ENCODE results near the gene LNP1.

Gene LNP1

DNA sequence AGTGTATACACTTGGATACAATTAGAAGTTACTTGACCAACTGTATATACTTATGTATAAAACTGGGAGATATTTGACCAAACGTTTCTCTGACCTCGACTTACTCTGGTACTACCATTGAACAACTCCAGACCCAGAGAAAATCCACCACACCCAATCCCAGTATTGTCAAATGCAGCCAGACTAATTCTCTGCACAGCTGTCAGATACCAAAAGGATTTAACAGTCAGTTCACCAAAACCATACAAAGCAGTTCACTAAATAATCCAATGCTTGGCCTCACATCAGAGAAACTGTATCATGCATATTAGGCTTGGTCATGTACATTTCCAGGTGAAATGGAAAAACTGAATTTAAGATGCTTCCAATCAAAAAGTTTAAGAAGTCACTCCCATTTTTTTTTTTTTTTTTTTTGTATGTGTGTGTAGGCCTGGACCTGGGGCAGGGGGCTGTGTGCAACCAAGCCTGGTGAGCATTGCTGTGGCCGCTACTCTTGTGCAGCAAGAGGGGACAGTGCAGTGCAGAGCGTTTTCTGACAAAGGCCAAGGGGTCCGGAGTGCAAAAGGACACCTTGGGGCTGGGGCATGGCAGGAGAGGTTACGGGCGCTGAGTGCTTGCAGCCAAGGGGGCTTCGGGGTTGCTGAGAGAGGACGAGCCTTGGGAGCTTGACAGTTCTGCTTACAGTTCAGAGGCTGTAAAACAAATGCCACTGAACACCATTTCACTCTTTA, 1.8 kb upstream of the LNP1 start:
- no peak for DNase-seq (ENCODE audit: low spot score)

DNA sequence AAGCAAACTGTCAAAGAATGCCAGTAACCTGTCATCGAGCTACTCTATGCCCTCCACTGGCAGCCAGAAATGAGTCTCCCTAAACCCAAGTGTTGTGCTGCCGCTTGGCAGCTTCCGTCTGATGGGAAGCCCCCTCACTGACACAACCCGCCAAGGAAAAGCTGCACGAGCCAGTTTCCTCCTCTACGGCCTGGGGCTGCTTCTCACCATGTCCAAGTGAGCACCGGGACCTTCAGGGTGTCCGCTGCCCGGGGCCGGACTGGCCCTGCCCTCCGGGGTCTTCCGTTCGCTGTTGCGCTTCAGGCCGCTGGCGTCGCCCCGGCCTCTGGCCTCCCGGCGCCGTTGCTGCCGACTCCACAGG, 940 bp upstream of the LNP1 start:
- peak; percentile 33 for DNase-seq (ENCODE audit: low spot score)

DNA sequence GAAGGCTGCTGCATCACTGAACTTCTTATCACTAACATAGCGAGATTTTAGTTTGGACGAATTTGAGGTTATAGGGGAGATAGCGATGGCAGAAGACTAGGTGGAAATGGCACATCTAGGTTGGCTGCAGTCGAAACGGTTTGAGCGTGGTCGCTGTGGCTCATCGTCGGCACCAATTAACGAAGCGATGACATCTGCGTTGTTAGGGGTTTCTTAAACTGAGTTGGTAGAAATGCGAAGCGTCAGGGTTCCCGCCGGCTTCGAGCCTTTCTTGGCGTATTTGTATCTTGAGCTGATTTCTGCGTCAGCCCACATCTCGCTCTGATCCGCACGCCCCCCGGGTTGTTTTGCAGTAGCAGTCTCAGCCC, 319 bp downstream of the LNP1 start:
- DNase-seq (ENCODE audit: low spot score), result no peak

DNA sequence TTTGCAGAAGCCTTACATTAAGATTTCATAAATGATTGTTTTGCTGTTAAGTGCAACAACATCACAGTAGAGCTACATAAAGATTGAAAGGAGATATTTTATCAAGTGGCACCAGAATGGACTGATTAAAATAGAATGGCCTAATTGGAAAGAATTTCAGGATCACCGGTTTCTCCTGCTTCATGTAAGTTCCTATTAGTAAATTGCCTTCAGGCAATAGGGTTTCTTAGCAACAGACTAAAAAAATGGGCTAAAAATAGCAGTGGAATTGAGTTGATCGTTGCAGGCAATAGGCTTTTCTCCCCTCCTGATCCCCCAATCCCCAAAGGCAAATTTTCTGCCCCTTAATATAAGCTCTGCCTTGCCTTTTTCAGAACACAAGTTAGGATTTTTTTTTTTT, 917 bp downstream of the LNP1 start:
- peak; percentile 7 for DNase-seq (ENCODE audit: low spot score)

DNA sequence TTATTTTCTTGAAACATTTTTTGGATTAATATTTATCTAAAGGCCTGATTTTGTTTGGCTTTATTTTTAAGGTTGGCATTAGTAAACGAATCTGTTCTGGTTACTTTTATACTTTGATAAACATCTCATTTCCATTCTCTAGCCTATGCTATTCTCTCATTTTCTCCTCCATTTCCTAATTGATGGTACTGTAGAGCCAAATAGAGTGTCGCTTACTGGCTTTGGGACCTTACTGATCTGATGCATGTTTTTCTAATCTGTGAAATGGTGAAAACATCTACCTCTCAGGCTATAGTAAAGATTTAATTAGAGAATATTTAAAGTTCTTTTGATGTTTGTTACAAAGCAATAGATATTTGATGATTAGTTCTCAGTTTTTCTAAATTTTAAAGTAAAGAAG, 1.6 kb downstream of the LNP1 start:
- DNase-seq (ENCODE audit: low spot score), result no peak

DNA sequence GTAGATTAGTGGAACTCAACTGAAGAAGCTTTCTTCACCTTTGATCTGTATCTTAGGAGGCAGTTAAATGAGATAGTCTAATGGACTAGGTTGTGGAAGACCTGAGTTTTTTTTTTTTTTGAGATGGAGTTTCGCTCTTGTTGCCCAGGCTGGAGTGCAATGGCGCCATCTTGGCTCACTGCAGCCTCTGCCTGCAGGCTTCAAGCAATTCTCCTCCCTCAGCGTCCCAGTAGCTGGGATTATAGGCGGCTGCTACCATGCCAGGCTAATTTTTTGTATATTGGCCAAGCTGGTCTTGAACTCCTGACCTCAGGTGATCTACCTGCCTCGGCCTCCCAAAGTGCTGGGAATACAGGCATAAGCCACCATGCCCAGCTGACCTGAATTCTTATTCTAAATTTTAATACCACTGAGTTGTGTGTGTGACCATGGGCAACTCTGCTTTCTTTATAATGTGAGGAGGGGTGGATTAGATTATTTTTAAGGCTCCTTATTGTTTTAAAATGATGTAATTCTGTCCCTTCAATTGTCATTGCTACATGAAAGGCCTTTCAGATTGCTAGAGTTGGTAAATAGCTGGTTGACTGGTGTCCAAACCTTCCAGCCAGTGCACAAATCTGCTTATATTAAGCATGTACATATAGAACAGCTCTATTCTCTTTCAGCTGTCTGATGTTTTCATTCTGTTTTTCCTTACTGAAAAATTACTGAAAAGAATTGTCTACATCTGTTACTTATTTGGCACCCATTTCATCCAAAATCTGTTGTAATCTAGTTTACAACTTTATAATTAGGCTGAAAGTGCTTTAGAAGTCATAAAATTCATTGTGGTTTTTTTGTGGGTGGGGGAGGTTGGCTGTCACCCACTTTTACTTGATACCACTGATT, 2.3 kb downstream of the LNP1 start:
- peak; percentile 23 for DNase-seq (ENCODE audit: low spot score)

DNA sequence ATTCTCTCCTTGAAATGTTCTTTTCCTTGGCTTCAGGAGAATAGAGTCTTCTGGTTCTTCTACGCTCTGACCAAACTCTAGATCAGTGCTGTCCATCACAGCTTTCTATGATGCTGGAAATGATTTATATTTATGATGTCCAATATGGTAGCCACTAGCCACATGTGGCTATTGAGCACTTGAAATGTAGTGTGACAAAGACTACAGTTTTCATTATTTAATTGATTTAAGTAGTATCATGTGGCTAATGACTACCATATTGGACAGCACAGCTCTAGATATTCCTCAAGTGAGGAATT, 2.9 kb downstream of the LNP1 start:
- DNase-seq (ENCODE audit: low spot score), result no peak

DNA sequence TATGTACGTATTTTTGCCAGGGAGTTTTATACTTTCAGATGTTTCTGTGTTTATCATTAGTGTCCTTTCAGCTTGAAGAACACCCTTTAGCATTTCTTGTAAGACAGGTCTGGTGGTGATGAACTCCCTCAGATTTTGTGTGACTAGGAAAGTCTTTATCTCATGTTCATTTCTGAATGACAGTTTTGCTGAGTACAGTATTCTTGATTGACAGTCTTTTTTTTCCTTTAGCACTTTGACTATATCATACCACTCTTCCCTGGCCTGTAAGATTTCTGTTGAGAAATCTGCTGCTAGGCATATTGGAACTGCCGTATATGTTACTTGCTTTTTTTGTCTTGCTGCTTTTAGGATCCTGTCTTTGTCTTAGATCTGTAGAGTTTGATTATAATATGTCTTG, 5.8 kb downstream of the LNP1 start:
- no peak for DNase-seq (ENCODE audit: low spot score)

DNA sequence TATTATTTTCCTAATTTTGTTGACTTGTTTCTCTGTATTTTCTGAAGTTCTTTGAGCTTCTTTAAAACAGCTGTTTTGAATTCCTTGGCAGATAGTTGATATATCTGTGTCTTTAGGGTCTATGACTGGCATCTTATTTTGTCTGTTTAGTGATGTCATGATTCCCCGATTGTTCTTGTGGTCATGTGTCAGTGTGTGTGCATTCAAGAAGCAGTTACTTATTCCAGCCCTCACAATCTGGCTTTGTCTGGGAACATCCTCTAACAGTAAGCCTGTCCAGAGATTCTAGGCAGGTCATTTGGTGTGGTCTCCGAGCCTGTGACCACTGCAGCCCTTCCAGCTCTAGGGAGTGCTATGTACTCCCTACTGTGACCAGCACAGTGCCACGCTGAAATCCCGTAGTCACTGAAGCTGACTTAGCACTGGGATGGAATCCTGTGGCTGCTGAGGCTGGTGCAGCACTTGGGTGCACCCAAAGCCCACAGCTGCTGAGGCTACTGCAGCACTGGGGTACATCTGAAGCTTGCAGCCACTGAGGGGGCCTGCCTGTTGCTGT, 6.7 kb downstream of the LNP1 start:
- DNase-seq (ENCODE audit: low spot score), result peak; percentile 16

DNA sequence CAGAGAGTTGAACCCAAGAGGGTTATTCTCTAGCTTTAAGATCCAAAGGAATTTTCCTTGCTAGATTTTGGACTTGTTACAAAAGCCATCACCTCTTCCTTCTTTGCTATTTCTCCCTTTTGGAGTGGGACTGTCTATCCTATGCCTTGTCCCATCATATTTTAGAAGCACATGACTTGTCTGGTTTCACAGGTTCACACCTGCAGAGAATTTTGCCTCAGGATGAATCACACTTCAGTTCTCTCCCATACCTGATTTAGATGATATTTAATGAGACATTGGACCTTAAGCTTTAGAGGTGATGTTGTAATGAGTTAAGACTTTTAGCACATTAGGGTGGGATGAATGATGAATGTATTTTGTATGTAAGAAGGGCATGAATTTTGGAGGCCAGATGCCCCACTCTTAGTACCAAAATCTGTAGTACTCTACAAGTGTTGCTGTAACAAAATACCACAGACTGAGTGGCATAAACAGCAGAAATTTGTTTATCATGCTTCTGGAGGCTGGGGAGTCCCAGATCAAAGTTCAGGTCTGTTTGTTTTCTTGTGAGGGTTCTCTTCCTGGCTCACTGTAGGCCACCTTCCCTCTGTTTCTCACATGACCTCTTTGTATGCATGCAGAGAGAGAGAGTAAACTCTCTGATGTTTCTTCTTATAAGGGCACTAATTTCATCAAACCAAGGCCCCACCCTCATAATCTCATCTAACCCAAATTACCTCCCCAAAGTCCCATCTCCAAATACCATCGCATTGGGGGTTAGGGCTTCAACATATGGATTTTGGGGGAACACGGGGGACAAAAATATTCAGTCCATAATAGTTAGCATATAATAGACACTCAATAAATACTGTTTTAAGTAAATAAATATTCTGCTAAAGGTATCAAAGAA, 10.0 kb downstream of the LNP1 start:
- no peak for DNase-seq (ENCODE audit: low spot score)

DNA sequence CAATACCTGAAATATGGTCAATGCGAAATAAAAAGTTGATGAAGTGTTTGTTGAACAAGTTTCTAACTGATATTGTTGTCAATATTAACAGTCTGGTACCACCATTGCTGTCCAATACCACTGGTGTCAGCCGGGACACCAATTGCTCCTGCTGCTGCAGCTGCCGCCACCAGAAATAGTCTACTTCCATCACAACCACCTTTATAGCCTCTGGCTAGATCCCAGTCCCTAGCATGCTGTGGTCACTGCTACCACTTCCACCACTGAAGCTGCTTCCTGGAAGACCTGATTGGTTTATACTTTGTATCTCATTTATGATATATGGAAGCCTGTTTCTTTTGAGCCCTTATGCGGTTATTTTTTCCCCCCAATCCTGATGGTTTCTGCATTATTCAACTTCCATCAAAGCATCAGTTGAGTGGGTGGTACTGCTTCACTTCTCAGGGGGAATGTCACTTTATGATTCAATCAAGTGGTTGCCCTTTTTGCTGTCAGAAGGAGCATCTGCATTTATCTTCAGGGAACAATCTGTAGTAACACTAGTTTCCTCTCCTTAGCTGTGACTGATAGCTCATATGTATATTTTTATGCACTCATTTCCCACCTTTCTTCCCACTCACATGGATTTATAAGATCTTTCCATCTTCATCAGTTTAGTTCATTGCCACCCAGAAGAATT, 11.7 kb downstream of the LNP1 start:
- peak; percentile 13 for DNase-seq (ENCODE audit: low spot score)

DNA sequence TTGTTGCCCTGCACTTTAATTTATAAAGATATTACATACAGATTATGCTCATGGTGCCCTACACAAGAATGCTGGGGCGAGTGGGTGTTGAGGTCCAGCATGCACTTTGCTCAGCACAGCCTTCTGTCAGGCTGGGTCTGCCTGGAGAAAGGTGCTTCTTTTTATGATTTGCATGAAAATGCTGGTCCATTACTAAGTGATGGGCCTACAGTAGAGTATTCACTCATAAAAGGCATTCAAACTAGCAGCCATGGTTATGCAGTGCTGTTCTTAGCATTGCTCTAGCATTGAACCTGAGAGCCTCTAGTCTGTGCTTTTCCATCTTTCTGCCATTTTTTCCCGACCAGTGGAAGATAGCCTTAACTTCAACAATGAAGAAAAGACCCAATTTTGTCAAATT, 12.3 kb downstream of the LNP1 start:
- no peak for DNase-seq (ENCODE audit: low spot score)

DNA sequence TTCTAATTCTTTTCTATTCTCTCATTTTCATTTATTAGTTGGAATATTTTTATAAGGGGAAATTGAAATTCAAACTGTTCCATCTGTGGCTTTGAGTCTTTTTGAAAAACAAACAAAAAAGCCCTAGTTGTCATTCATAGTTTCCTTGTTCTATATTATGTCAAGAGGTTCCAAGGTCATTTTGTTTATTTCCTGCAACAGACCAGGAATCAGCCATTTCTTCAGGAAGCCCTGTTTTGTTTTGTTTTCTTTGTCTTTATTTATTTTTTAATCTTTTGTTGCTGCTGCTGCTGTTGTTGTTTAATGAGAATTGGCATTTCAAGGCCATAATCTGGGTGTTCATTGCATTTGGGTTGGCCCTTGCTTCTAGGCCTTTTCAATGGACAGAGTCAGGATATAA, 14.8 kb downstream of the LNP1 start:
- no peak for DNase-seq (ENCODE audit: low spot score)

DNA sequence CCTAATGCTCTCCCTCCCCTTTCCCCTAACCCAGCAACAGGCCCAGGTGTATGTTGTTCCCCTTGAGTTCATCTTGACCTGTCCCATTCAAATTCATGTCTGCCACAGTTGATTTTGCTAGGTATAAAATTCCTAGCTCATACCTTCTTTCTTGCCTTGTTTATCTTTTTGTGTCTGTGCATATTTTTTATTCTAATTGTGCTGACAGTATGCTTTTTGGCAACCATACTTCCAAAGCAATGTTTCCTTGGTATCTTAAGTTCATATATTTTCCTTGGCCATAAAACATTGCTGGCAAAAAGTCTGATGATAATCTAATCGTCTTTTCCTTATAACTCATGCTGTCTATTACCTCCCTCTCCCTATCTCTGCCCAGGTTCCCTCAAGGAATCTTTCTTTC, 15.5 kb downstream of the LNP1 start:
- no peak for DNase-seq (ENCODE audit: low spot score)

DNA sequence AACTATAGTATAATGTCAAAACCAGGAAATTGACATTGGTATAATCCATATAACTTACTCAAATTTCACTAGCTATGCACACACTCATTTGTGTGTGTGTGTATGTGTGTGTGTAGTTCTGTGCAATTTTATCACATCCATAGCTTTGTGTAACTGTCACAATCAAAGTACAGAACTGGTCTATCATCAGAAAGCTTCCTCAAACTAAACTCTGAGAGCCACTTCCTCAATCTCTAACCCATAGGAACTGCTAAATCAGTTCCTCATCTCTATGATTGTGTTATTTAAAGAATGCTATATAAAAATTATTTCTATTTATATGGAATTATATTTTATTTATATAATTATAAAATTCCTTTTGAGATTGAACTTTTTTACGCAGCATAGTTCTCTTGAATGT, 18.1 kb downstream of the LNP1 start:
- no peak for DNase-seq (ENCODE audit: low spot score)

DNA sequence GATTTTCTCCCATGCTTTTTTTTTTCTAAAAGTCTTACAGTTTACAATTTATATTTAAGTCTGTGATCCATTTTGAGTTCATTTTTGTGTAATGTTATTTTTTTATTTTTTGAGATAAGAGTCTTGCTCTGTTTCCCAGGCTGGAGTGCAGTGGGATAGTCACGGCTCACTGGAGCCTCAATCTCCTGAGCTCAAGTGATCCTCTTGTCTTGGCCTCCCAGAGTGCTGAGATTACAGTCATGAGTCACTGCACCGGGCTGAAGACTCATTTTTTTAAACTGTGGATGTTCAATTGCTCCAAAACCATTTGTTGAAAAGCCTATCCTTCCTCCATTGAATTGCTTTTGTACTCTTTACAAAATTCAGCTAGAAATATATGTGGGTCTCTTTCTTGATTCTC, 19.5 kb downstream of the LNP1 start:
- DNase-seq (ENCODE audit: low spot score), result peak; percentile 29

DNA sequence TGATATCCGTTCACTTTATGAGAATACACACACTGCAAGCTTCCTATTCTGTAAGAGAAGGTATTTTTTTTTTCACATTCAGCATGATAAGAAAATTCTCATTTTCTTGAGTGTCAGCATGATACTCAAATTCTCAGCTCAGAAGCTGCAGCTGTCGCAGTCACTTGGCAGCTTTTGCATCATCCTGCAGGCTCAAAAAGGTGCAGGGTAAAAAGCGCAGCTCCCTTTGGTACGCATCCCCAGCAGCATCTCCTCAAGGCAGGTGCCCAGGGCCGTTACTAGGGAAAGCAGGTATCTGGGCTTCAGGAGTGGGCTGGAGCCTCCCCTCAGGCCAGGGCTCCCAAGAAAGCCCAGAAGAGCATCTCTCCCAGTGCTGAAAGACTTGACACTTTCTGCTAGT, 22.3 kb downstream of the LNP1 start:
- DNase-seq (ENCODE audit: low spot score), result no peak

DNA sequence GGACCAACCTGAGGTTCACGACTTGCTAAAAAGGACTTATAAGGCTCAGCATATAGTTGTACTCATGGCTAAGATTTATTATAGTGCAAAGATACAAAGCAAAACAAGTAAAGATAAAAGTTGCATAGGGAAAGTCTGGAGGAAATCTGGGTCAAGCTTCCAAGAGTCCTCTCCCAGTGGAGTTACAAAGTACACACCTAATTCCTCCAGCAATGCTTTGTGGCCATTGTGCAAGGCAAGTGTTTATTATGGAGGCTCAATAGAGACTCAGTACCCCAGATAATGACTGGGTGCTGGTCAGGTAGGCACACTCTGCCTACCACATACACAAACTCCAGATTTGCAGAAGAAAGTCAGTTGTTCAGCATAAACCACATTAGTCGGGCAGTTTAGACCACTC, 22.9 kb downstream of the LNP1 start:
- DNase-seq (ENCODE audit: low spot score), result no peak

DNA sequence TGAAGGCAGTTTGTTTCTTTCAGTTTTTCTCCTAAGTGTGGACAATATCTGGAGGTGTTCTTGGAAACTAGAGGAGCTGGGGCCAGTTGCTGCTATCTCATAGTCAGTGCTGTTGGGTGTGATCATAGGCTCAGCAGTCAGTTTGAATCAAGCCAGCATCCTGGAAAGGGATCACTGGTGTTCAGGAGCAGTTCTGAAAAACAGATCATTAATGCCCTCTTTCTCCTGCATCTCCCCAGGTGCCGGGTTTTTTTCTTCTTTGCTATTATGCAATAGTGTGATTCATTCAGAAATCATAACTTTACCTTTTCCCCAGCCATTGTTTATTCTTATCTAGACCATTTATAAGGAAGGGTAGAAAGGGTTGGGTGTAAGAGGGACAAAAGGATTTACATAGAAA, 24.0 kb downstream of the LNP1 start:
- no peak for DNase-seq (ENCODE audit: low spot score)

DNA sequence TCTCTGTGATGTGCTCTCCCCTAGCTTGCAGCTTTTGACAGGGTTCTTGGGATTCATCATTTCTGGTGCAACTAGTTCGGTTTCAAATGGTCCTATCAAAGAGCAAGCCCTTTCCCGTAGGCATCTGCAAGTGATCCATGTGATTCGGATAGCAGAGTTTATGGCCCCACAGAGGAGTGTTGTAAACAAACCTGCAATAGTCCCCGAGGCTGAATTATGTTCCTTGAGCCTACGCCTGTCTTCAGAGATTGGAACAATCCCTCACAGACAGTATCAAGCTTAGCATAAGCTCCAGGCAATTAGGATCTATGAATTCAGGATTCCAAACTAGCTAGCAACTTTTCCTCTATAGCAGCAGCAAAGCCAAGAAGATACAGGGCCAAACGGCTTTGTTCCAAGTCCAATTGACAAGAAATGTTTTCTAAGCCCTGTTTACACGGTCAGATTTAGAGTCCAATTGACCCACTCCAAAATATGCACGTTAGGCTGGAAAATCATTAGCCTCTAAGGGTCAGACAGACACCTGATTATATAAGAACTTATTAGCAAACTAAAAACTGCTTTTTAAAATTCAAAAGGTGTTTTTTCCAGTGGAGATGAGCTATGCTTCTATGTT, 24.8 kb downstream of the LNP1 start:
- DNase-seq (ENCODE audit: low spot score), result no peak

DNA sequence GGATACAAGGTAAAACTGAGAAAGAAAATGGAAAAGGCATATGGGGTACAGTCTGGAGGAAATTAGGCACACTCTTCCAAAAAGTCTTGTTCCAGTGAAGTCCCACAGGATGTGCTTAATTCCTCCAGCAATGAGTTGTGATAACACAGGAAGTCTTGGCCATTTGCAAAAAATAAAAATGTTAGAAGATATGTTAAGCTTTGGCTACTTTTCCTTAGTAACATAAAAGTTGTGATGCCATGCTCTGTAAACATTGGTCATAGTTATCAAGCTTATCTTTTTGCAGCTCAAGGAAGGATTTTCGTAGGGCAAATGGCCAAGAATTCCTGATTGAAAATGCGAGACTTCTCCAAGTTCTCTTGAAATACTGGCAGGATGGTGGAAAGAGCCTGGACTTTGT, 26.4 kb downstream of the LNP1 start:
- no peak for DNase-seq (ENCODE audit: low spot score)
